Activated T-helper 17 cell treated with anti-CD3 and anti-CD28 coated beads, Interleukin-2, amount 50 U/mL, for 72 hours (primary cell): ENCODE data around the gene COL28A1. TPM values are rescaled to one million over a fixed set of nuclear protein-coding genes. Genes with fewer than 3 reads are reported as not detected.

Source experiments
- ATAC-seq: fragments of 150-1000 bp; cut with Tn5 transposase; replicated peaks from 2 replicates; pipeline ENCODE4 v1.10.0; 2021; ENCODE audit warnings: mild to moderate bottlenecking, moderate library complexity
- H3K27ac Mint-ChIP-seq: one replicate; pipeline ENCODE4 v1.8.0; 2022; ENCODE audit warnings: mixed read lengths
- H3K27me3 Mint-ChIP-seq: one replicate; pipeline ENCODE4 v1.8.0; 2022; ENCODE audit warnings: mixed read lengths
- H3K36me3 Mint-ChIP-seq: one replicate; pipeline ENCODE4 v1.8.0; 2022; ENCODE audit warnings: low read depth, mild to moderate bottlenecking, mixed read lengths
- H3K4me1 Mint-ChIP-seq: one replicate; pipeline ENCODE4 v1.8.0; 2022; ENCODE audit warnings: mixed read lengths
- H3K4me3 Mint-ChIP-seq: one replicate; pipeline ENCODE4 v1.8.0; 2022; ENCODE audit warnings: mild to moderate bottlenecking, mixed read lengths
- H3K9me3 Mint-ChIP-seq: one replicate; pipeline ENCODE4 v1.8.0; 2022; ENCODE audit warnings: mixed read lengths
- total RNA-seq, 2 donors: library from RNA; stranded (reverse); gene quantifications; one replicate each; pipeline ENCODE4 v1.2.3, GENCODE V29; 2022

COL28A1 gene
- total RNA-seq, 2 donors from 2014 or later = 0.11 to 0.13 TPM

GRCh38 chr7:7552199-7552598 lies 16.5 kb upstream of the COL28A1 start:
- H3K27ac Mint-ChIP-seq = no peak overlapping the region
- H3K27me3 Mint-ChIP-seq = peaks cover 10% of the 10 kb centered on the region
- no peaks in the 10 kb centered on the region for H3K9me3 Mint-ChIP-seq
- H3K4me1 Mint-ChIP-seq = no peaks in the 10 kb centered on the region
- ATAC-seq = no peak
- no peaks in the 10 kb centered on the region for H3K36me3 Mint-ChIP-seq
- H3K4me3 Mint-ChIP-seq = no peak overlapping the region

- Mint-ChIP-seq H3K9me3 (no peaks in the 10 kb centered on the region), H3K4me1 (no peaks in the 10 kb centered on the region), H3K27ac (no peak overlapping the region), H3K36me3 (no peaks in the 10 kb centered on the region), H3K4me3 (no peak overlapping the region), H3K27me3 (peaks cover 10% of the 10 kb centered on the region)
- ATAC-seq = no peak
Measured at GRCh38 chr7:7550663-7551062, 15.0 kb upstream of the COL28A1 start.

- peaks cover 8% of the 10 kb centered on the region for H3K27me3 Mint-ChIP-seq
- no peak overlapping the region for H3K4me3 Mint-ChIP-seq
- no peaks in the 10 kb centered on the region for H3K4me1 Mint-ChIP-seq
- no peak for ATAC-seq
- H3K9me3 Mint-ChIP-seq = no peaks in the 10 kb centered on the region
- no peak overlapping the region for H3K27ac Mint-ChIP-seq
- H3K36me3 Mint-ChIP-seq = no peaks in the 10 kb centered on the region
Measured at GRCh38 chr7:7548407-7548806, 12.7 kb upstream of the COL28A1 start.

GRCh38 chr7:7542251-7542835 lies 6.7 kb upstream of the COL28A1 start:
- Mint-ChIP-seq H3K4me3 (no peak overlapping the region), H3K4me1 (no peaks in the 10 kb centered on the region), H3K27me3 (peaks cover 7% of the 10 kb centered on the region), H3K36me3 (no peaks in the 10 kb centered on the region), H3K27ac (no peak overlapping the region), H3K9me3 (no peaks in the 10 kb centered on the region)
- no peak for ATAC-seq

GRCh38 chr7:7539711-7540110 lies 4.0 kb upstream of the COL28A1 start:
- no peaks in the 10 kb centered on the region for H3K9me3 Mint-ChIP-seq
- H3K36me3 Mint-ChIP-seq = no peaks in the 10 kb centered on the region
- no peak overlapping the region for H3K27ac Mint-ChIP-seq
- no peaks in the 10 kb centered on the region for H3K4me1 Mint-ChIP-seq
- peaks cover 12% of the 10 kb centered on the region for H3K27me3 Mint-ChIP-seq
- no peak overlapping the region for H3K4me3 Mint-ChIP-seq
- no peak for ATAC-seq

DNA sequence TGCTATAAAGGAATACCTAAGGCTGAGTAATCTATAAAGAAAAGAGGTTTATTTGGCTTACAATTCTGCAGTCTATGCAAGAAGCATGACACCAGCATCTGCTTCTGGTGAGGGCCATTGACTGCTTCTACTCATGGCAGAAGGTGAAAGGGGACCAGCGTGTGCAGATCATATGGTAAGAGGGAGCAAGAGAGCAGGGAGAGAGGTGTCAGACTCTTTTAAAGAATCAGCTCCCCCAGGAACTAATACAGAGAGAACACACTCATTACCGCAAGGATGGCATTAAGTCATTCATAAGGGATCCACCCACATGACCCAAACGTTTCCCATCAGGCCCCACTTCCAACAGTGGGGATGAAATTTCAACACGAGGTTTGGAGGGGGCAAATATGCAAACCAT lies 3.5 kb upstream of the COL28A1 start:
- Mint-ChIP-seq H3K36me3 (no peaks in the 10 kb centered on the region), H3K9me3 (no peaks in the 10 kb centered on the region), H3K27me3 (peaks cover 14% of the 10 kb centered on the region), H3K4me1 (no peaks in the 10 kb centered on the region), H3K27ac (no peak overlapping the region), H3K4me3 (no peak overlapping the region)
- no peak for ATAC-seq

- Mint-ChIP-seq H3K36me3 (no peaks in the 10 kb centered on the region), H3K4me1 (no peaks in the 10 kb centered on the region), H3K4me3 (no peak overlapping the region), H3K9me3 (no peaks in the 10 kb centered on the region), H3K27me3 (peaks cover 22% of the 10 kb centered on the region), H3K27ac (no peak overlapping the region)
- no peak for ATAC-seq
Measured at GRCh38 chr7:7537711-7538110, 2.0 kb upstream of the COL28A1 start.

DNA sequence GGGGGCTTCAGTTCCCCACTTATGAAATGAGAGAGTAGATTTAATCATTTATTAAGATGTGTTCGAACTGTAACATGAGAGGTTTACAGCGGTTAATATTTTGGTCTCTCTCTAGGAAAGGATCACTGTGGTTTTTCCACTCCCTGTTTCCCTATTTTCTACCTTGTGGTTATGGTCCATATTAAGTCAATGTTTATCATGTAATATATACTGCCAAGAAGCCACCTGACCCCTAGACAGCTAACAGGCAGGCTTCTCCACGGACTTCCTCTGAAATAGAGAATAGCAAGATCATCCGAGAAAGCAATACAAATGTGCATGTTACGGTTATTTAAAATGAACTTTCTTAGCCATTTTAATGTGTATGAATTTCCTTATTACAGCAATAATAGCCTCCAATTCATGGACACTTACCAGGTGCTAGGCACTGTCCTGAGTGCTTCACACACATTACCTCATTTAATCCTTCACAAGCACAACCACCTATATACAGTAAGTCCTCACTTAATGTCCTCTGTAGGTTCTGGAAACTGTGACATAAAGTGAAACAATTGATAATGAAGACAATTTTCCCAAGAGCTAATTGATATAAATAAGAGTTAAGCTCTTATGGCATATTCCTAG lies 835 bp upstream of the COL28A1 start:
- Mint-ChIP-seq H3K27ac (no peak overlapping the region), H3K36me3 (no peaks in the 10 kb centered on the region), H3K4me1 (no peaks in the 10 kb centered on the region), H3K4me3 (no peak overlapping the region), H3K27me3 (peaks cover 16% of the 10 kb centered on the region), H3K9me3 (no peaks in the 10 kb centered on the region)
- ATAC-seq = no peak

DNA sequence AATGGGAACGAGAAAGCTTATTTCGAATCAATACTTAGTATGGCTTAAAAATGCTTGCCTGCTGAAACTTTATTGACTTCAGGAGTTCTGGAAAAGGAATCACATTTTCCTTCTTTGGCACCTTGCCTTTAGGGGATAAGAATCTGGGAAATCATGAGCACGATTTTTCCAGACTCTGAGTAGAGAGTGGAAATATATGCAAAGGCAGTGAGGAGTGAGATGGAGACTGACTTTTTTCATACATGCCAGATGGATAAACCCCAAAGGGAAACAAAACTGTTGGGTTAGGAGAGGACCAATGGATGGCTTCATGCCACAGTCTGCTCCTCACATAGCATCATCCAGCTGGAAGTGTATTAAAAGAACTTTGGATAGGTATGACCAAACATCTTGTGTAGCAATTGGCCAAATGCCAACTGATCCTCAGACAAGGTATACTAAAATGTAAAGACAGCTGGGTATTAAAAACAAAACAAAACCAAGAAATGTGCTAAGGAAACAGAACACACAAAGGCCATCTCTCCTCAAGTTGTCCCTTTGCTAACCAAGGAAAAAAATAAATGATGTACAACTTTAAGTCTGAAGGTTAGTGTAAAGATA lies 1.7 kb downstream of the COL28A1 start:
- no peak for ATAC-seq
- H3K27me3 Mint-ChIP-seq = peaks cover 16% of the 10 kb centered on the region
- H3K4me3 Mint-ChIP-seq = no peak overlapping the region
- no peak overlapping the region for H3K27ac Mint-ChIP-seq
- no peaks in the 10 kb centered on the region for H3K36me3 Mint-ChIP-seq
- H3K9me3 Mint-ChIP-seq = no peaks in the 10 kb centered on the region
- no peaks in the 10 kb centered on the region for H3K4me1 Mint-ChIP-seq

DNA sequence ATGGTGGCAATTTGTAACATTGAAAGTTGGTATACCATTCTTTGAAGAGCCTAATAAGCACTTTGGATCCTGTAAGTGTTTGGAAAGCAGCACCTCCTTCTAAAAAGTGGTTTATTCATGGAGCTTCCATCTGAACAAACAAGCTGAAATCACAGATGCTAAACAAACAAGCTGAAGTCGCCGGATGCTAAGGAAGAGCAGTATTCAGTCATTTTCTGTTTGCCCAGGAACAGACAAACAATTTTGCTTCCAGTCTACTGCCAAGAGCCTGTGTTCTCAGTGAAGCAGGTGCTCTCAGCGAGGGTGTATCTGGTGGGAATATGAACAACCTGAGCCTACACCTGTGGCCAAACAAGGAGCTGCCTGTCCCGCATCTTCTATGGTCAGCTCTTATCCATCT lies 6.3 kb downstream of the COL28A1 start:
- H3K27ac Mint-ChIP-seq = no peak overlapping the region
- H3K4me1 Mint-ChIP-seq = no peaks in the 10 kb centered on the region
- H3K27me3 Mint-ChIP-seq = peaks cover 16% of the 10 kb centered on the region
- no peak for ATAC-seq
- H3K36me3 Mint-ChIP-seq = no peaks in the 10 kb centered on the region
- no peaks in the 10 kb centered on the region for H3K9me3 Mint-ChIP-seq
- no peak overlapping the region for H3K4me3 Mint-ChIP-seq

GRCh38 chr7:7527047-7527446 lies 8.6 kb downstream of the COL28A1 start:
- no peaks in the 10 kb centered on the region for H3K4me1 Mint-ChIP-seq
- H3K9me3 Mint-ChIP-seq = no peaks in the 10 kb centered on the region
- ATAC-seq = no peak
- no peak overlapping the region for H3K4me3 Mint-ChIP-seq
- no peak overlapping the region for H3K27ac Mint-ChIP-seq
- H3K36me3 Mint-ChIP-seq = no peaks in the 10 kb centered on the region
- H3K27me3 Mint-ChIP-seq = peaks cover 7% of the 10 kb centered on the region

- H3K36me3 Mint-ChIP-seq = no peaks in the 10 kb centered on the region
- no peaks in the 10 kb centered on the region for H3K4me1 Mint-ChIP-seq
- peaks cover 7% of the 10 kb centered on the region for H3K27me3 Mint-ChIP-seq
- ATAC-seq = no peak
- H3K4me3 Mint-ChIP-seq = no peak overlapping the region
- no peaks in the 10 kb centered on the region for H3K9me3 Mint-ChIP-seq
- H3K27ac Mint-ChIP-seq = no peak overlapping the region
Measured at GRCh38 chr7:7526006-7526405, 9.7 kb downstream of the COL28A1 start.

DNA sequence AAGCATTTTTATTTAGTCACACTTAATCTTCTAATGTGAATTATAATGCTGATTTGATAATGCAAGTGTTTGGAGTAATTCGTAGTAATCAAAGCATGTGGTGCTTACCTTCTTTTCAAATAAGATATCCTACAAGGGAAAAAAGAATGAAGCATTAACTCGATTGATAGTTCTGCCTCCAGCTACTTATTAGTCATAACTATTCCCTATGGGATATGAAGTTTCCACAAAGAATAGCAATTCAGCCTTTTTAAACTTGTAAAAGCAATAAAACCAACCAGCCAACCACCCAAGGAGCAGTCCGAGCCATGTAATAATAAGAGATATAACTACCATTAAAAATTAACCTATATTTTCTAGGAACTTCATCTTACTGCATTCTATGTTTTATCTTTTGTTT lies 11.6 kb downstream of the COL28A1 start:
- H3K27me3 Mint-ChIP-seq = peaks cover 7% of the 10 kb centered on the region
- H3K4me3 Mint-ChIP-seq = no peak overlapping the region
- no peak for ATAC-seq
- no peaks in the 10 kb centered on the region for H3K36me3 Mint-ChIP-seq
- H3K27ac Mint-ChIP-seq = no peak overlapping the region
- no peaks in the 10 kb centered on the region for H3K9me3 Mint-ChIP-seq
- H3K4me1 Mint-ChIP-seq = no peaks in the 10 kb centered on the region

DNA sequence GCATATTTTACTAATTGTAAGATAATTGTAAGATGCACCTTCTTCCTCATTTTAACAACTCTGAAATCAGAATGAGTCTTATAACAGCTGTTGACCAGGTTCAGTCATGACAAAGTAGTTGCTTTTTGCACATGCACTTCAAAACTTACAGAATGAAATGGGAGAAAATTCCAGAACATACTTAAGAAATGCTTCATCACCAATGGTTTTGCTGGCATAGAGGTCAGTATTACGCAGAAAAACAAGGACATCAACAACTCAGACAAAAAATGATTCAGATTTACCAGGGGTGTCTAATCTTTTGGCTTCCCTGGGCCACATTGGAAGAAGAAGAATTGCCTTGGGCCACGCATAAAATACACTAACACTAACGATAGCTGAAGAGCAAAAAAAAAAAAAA lies 13.3 kb downstream of the COL28A1 start:
- Mint-ChIP-seq H3K4me1 (no peaks in the 10 kb centered on the region), H3K36me3 (no peaks in the 10 kb centered on the region), H3K27me3 (peaks cover 8% of the 10 kb centered on the region), H3K4me3 (no peak overlapping the region), H3K9me3 (no peaks in the 10 kb centered on the region), H3K27ac (no peak overlapping the region)
- no peak for ATAC-seq

GRCh38 chr7:7521259-7521658 lies 14.4 kb downstream of the COL28A1 start:
- peaks cover 5% of the 10 kb centered on the region for H3K27me3 Mint-ChIP-seq
- H3K4me3 Mint-ChIP-seq = no peak overlapping the region
- no peaks in the 10 kb centered on the region for H3K9me3 Mint-ChIP-seq
- no peak for ATAC-seq
- no peak overlapping the region for H3K27ac Mint-ChIP-seq
- no peaks in the 10 kb centered on the region for H3K36me3 Mint-ChIP-seq
- no peaks in the 10 kb centered on the region for H3K4me1 Mint-ChIP-seq
